CD4-positive, alpha-beta memory T cell (primary cell): Measurements from ENCODE around the gene SCN3B. TPM values are rescaled to one million over a fixed set of nuclear protein-coding genes. Genes with fewer than 3 reads are reported as not detected.

ENCODE experiments used
- CTCF ChIA-PET: fragments of 350-600 bp; sonication (Branson Sonifier 250); formaldehyde crosslinking; loops from one replicate; lab custom pipeline; 2021; ENCODE audit warnings: inconsistent platforms; ENCODE audit not compliant: partially characterized antibody; lab: Charles Lee
- POLR2A ChIA-PET: fragments of 350-600 bp; sonication (Branson Sonifier 250); formaldehyde crosslinking; loops from one replicate; lab custom pipeline; 2021; ENCODE audit not compliant: partially characterized antibody; lab: Charles Lee
- DNase-seq, 5 donors: peaks; one replicate each; pipeline versions ENCODE4 v3.0.0 to v3.0.0-alpha.2; 2020 to 2022; ENCODE audit warnings: mixed read lengths in 1 of 5
- H3K27ac ChIP-seq: one replicate; pipeline ENCODE4 v1.7.0; 2013; ENCODE audit warnings: low read depth, low read length
- H3K27me3 ChIP-seq: 2 replicates; pipeline ENCODE4 v1.7.0; 2013; ENCODE audit warnings: mild to moderate bottlenecking, low read length, moderate library complexity; ENCODE audit not compliant: insufficient read depth
- H3K36me3 ChIP-seq: 2 replicates; pipeline ENCODE4 v1.7.0; 2013; ENCODE audit warnings: mild to moderate bottlenecking, low read length, moderate library complexity; ENCODE audit not compliant: insufficient read depth
- H3K4me1 ChIP-seq: 2 replicates; pipeline ENCODE4 v1.7.0; 2013; ENCODE audit warnings: mild to moderate bottlenecking, low read length, moderate library complexity; ENCODE audit not compliant: insufficient read depth
- H3K4me3 ChIP-seq, 2 donors: one replicate each; pipeline ENCODE4 v1.7.0; 2013; ENCODE audit warnings: low read length in 2 of 2, mild to moderate bottlenecking in 1 of 2
- H3K9me3 ChIP-seq, 2 donors: one replicate each; pipeline ENCODE4 v1.7.0; 2013; ENCODE audit warnings: low read length in 2 of 2, control low read depth in 1 of 2; ENCODE audit not compliant: control insufficient read depth in 1 of 2
- H3K27ac Mint-ChIP-seq, 7 donors: one replicate each; pipeline ENCODE4 v1.8.0; 2020 to 2021; ENCODE audit warnings: mixed read lengths in 7 of 7, mild to moderate bottlenecking in 6 of 7, inconsistent platforms in 3 of 7, moderate library complexity in 3 of 7
- H3K27me3 Mint-ChIP-seq, 2 donors: one replicate each; pipeline ENCODE4 v1.8.0; 2020 to 2021; ENCODE audit warnings: mixed read lengths in 2 of 2
- H3K36me3 Mint-ChIP-seq, 2 donors: one replicate each; pipeline ENCODE4 v1.8.0; 2020 to 2021; ENCODE audit warnings: mixed read lengths in 2 of 2, inconsistent platforms in 1 of 2, mild to moderate bottlenecking in 1 of 2
- H3K4me1 Mint-ChIP-seq, 4 donors: one replicate each; pipeline ENCODE4 v1.8.0; 2020 to 2021; ENCODE audit warnings: mixed read lengths in 4 of 4, mild to moderate bottlenecking in 1 of 4
- H3K4me3 Mint-ChIP-seq, 8 donors: one replicate each; pipeline ENCODE4 v1.8.0; 2020 to 2021; ENCODE audit warnings: mixed read lengths in 8 of 8, mild to moderate bottlenecking in 7 of 8, moderate library complexity in 6 of 8, inconsistent platforms in 3 of 8
- H3K9me3 Mint-ChIP-seq, 8 donors: one replicate each; pipeline ENCODE4 v1.8.0; 2020 to 2021; ENCODE audit warnings: mixed read lengths in 8 of 8, mild to moderate bottlenecking in 5 of 8, inconsistent platforms in 3 of 8, moderate library complexity in 1 of 8
- intact Hi-C: fragments of 100-400 bp; cut with micrococcal nuclease; formaldehyde crosslinking; loops from one replicate; pipeline ENCODE4 v1.15.1; 2023
- polyA plus RNA-seq, 2 donors: library from polyadenylated mRNA; unstranded; fragments of 300-500 nt; fragmentation: Illumina TruSeq; gene quantifications; one replicate each; pipeline ENCODE4 v1.2.3, GENCODE V29; 2021
- total RNA-seq, 2 experiments: library from RNA; stranded (reverse); gene quantifications; one replicate each; pipeline ENCODE4 v1.2.3, GENCODE V29; 2021

SCN3B gene
- total and polyA plus RNA-seq, 4 experiments from 2014 or later: 0.05 TPM; not detected in 3

- Mint-ChIP-seq H3K4me1 (no peaks in the 10 kb centered on the region), H3K4me3 (no peak overlapping the region), H3K27ac (no peak overlapping the region), H3K36me3 (peaks cover 30 to 39% of the 10 kb centered on the region in 2 donors), H3K9me3 (no peaks in the 10 kb centered on the region), H3K27me3 (no peaks in the 10 kb centered on the region)
- no peak for DNase-seq
- Histone ChIP-seq H3K36me3 (no peaks in the 10 kb centered on the region), H3K4me3 (no peak overlapping the region), H3K27ac (no peak overlapping the region), H3K27me3 (no peaks in the 10 kb centered on the region), H3K4me1 (no peaks in the 10 kb centered on the region), H3K9me3 (no peaks in the 10 kb centered on the region)
- intact Hi-C loops: no loop called here
- ChIA-PET POLR2A (no interaction called here), CTCF (interaction anchor here (1.1 to 1.4 kb wide), 2 partner anchors 8 to 45 kb away, joined by 3 read pairs; no protein-coding TSS in a partner anchor)
Measured at GRCh38 chr11:123624974-123625373, 29.4 kb downstream of the SCN3B start.

- POLR2A ChIA-PET: no interaction called here
- H3K4me3 ChIP-seq: no peak overlapping the region
- Mint-ChIP-seq H3K27me3 (no peaks in the 10 kb centered on the region), H3K27ac (no peak overlapping the region), H3K36me3 (peaks cover 49 to 61% of the 10 kb centered on the region in 2 donors), H3K4me3 (no peak overlapping the region), H3K9me3 (no peaks in the 10 kb centered on the region), H3K4me1 (no peaks in the 10 kb centered on the region)
- H3K36me3 ChIP-seq: peaks cover 7% of the 10 kb centered on the region
- H3K9me3 ChIP-seq: no peaks in the 10 kb centered on the region
- no peaks in the 10 kb centered on the region for H3K27me3 ChIP-seq
- no peak overlapping the region for H3K27ac ChIP-seq
- CTCF ChIA-PET: no interaction called here
- intact Hi-C loops: no loop called here
- no peak for DNase-seq
- no peaks in the 10 kb centered on the region for H3K4me1 ChIP-seq
Measured at GRCh38 chr11:123622576-123622975, 31.8 kb downstream of the SCN3B start.

- POLR2A ChIA-PET: no interaction called here
- H3K36me3 Mint-ChIP-seq: peaks cover 59 to 76% of the 10 kb centered on the region in 2 donors
- H3K36me3 ChIP-seq: peaks cover 12% of the 10 kb centered on the region
Measured at GRCh38 chr11:123616505-123617198, 37.8 kb downstream of the SCN3B start.

GRCh38 chr11:123611698-123612097, 42.7 kb downstream of the SCN3B start:
- peak overlapping the region in 1 of 8 donors; percentile 21 for H3K4me3 Mint-ChIP-seq
- DNase-seq: no peak
- H3K4me1 Mint-ChIP-seq: no peaks in the 10 kb centered on the region
- no peaks in the 10 kb centered on the region for H3K27me3 ChIP-seq
- peaks cover 54 to 83% of the 10 kb centered on the region in 2 donors for H3K36me3 Mint-ChIP-seq
- ChIA-PET POLR2A (no interaction called here), CTCF (no interaction called here)
- no peaks in the 10 kb centered on the region for H3K4me1 ChIP-seq
- H3K27ac ChIP-seq: no peak overlapping the region
- peaks cover 4% of the 10 kb centered on the region for H3K36me3 ChIP-seq
- intact Hi-C loops: no loop called here
- no peaks in the 10 kb centered on the region for H3K9me3 ChIP-seq
- H3K27ac Mint-ChIP-seq: no peak overlapping the region
- H3K27me3 Mint-ChIP-seq: no peaks in the 10 kb centered on the region
- no peak overlapping the region for H3K4me3 ChIP-seq
- no peaks in the 10 kb centered on the region for H3K9me3 Mint-ChIP-seq

More at GRCh38 chr11:123616505-123617198, 37.8 kb downstream of the SCN3B start:
- H3K27ac Mint-ChIP-seq: peak overlapping the region in 1 of 7 donors; percentile 8
- H3K4me1 Mint-ChIP-seq: no peaks in the 10 kb centered on the region
- no peaks in the 10 kb centered on the region for H3K27me3 Mint-ChIP-seq
- DNase-seq: no peak
- H3K4me3 Mint-ChIP-seq: no peak overlapping the region
- intact Hi-C loops: no loop called here
- H3K4me3 ChIP-seq: no peak overlapping the region
- H3K27me3 ChIP-seq: no peaks in the 10 kb centered on the region
- CTCF ChIA-PET: interaction anchor here (0.7 to 1.2 kb wide), 2 partner anchors 9 to 426 kb away, joined by 3 read pairs; no protein-coding TSS in a partner anchor
- H3K9me3 ChIP-seq: no peaks in the 10 kb centered on the region
- no peaks in the 10 kb centered on the region for H3K9me3 Mint-ChIP-seq
- no peaks in the 10 kb centered on the region for H3K4me1 ChIP-seq
- H3K27ac ChIP-seq: no peak overlapping the region

- peaks cover 64 to 84% of the 10 kb centered on the region in 2 donors for H3K36me3 Mint-ChIP-seq
- H3K9me3 Mint-ChIP-seq: no peaks in the 10 kb centered on the region
- H3K4me3 ChIP-seq: no peak overlapping the region
- no peaks in the 10 kb centered on the region for H3K4me1 ChIP-seq
- no peaks in the 10 kb centered on the region for H3K27me3 ChIP-seq
- H3K27ac ChIP-seq: no peak overlapping the region
- H3K4me1 Mint-ChIP-seq: no peaks in the 10 kb centered on the region
- H3K27ac Mint-ChIP-seq: no peak overlapping the region
- intact Hi-C loops: no loop called here
- POLR2A ChIA-PET: no interaction called here
- H3K36me3 ChIP-seq: no peaks in the 10 kb centered on the region
- no peak for DNase-seq
- no peaks in the 10 kb centered on the region for H3K9me3 ChIP-seq
- no peaks in the 10 kb centered on the region for H3K27me3 Mint-ChIP-seq
- no peak overlapping the region for H3K4me3 Mint-ChIP-seq
- CTCF ChIA-PET: no interaction called here
Measured at GRCh38 chr11:123608945-123609344, 45.5 kb downstream of the SCN3B start.

GRCh38 chr11:123608371-123608770, 46.1 kb downstream of the SCN3B start:
- intact Hi-C loops: no loop called here
- H3K27me3 ChIP-seq: no peaks in the 10 kb centered on the region
- H3K36me3 ChIP-seq: no peaks in the 10 kb centered on the region
- H3K4me3 ChIP-seq: no peak overlapping the region
- no peaks in the 10 kb centered on the region for H3K4me1 ChIP-seq
- H3K9me3 Mint-ChIP-seq: no peaks in the 10 kb centered on the region
- H3K4me3 Mint-ChIP-seq: no peak overlapping the region
- peaks cover 61 to 84% of the 10 kb centered on the region in 2 donors for H3K36me3 Mint-ChIP-seq
- CTCF ChIA-PET: no interaction called here
- H3K9me3 ChIP-seq: no peaks in the 10 kb centered on the region
- no peaks in the 10 kb centered on the region for H3K27me3 Mint-ChIP-seq
- no peak overlapping the region for H3K27ac ChIP-seq
- POLR2A ChIA-PET: no interaction called here
- no peak for DNase-seq
- no peaks in the 10 kb centered on the region for H3K4me1 Mint-ChIP-seq
- no peak overlapping the region for H3K27ac Mint-ChIP-seq

- Histone ChIP-seq H3K4me1 (no peaks in the 10 kb centered on the region), H3K4me3 (no peak overlapping the region), H3K9me3 (no peaks in the 10 kb centered on the region), H3K36me3 (no peaks in the 10 kb centered on the region), H3K27me3 (no peaks in the 10 kb centered on the region), H3K27ac (no peak overlapping the region)
- H3K4me1 Mint-ChIP-seq: no peaks in the 10 kb centered on the region
- no peaks in the 10 kb centered on the region for H3K9me3 Mint-ChIP-seq
- no peak for DNase-seq
- ChIA-PET CTCF (interaction anchor here (1.8 kb wide), 1 partner anchor 27 kb away, joined by 8 read pairs; no protein-coding TSS in a partner anchor), POLR2A (no interaction called here)
- no peak overlapping the region for H3K27ac Mint-ChIP-seq
- intact Hi-C loops: no loop called here
- peaks cover 56 to 80% of the 10 kb centered on the region in 2 donors for H3K36me3 Mint-ChIP-seq
- H3K4me3 Mint-ChIP-seq: no peak overlapping the region
- no peaks in the 10 kb centered on the region for H3K27me3 Mint-ChIP-seq
Measured at GRCh38 chr11:123607781-123608180, 46.6 kb downstream of the SCN3B start.
